LoVo (cell line): ENCODE results near the gene ABCB11.
"Not testable (repeated sequence)": the region's sequence is repeated elsewhere in the genome, so short reads cannot be mapped to it uniquely, and the experiment has no call there.

ENCODE experiments used
- DNase-seq: peaks from one replicate; pipeline ENCODE4 v3.0.0-alpha.2; 2016; ENCODE audit warnings: low spot score

Gene ABCB11

DNA sequence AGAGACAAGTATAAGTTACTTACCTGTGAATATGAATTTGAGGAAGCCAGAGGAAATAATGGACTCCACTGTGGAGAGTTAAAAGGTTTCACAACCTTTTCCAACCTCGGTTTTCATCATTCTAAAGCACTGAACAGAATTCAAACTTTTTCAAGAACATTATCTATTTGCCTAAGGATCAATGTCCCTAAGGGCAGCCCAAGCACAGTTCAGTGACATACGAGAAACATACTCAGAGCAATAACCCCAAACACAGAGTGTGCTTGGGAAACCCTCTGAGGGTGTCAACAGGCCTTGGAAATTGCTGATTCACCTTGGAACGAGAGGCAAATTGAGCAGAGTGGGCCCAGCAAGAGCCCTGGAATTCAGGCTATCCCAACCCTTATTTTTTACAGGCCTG lies at the start of gene ABCB11:
Gene ABCB11, minus strand, starts transcription at position 123 of the 400 bp plus-strand sequence. CDS start 13,199 bp downstream, outside the sequence.
- no peak for DNase-seq

DNA sequence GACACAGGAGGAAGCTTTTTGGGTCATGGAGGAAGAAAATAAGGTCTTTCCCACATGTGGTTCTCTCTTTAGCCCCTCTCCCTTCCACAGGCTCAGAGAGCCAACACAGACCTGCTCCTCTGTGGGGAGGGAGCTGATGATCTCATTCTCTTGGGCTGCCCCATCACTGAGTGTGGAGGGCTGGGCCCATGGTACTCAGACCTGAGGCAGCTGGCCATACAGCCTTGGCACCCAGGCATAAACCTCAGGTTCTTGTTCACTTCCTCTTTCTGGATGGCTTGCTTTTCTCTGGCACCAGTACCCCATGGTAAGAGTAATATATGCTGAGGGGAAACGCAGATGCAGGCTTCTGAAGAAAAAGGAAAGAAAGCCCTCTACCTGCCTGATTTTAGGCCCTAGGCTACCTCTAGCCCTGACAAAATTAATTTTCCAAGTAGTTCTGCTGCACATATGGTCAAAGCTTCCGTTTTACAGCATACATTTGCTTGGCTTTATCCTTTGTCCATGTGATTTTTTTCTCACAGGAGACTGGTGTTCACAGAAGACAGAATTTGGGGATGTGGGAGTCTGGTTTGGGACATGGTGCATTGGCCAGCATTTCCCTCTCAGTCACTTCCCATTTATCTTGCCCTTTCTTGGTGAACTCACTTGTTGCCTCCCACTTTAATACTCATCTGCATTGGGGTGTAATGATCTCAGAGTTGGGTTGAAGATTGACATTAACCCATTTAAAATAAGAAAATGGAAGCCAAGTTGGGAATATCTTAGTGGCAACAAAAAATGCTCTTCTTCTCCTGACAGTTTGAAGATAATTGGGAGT lies 49.3 kb upstream of the ABCB11 start:
- DNase-seq: no peak

DNA sequence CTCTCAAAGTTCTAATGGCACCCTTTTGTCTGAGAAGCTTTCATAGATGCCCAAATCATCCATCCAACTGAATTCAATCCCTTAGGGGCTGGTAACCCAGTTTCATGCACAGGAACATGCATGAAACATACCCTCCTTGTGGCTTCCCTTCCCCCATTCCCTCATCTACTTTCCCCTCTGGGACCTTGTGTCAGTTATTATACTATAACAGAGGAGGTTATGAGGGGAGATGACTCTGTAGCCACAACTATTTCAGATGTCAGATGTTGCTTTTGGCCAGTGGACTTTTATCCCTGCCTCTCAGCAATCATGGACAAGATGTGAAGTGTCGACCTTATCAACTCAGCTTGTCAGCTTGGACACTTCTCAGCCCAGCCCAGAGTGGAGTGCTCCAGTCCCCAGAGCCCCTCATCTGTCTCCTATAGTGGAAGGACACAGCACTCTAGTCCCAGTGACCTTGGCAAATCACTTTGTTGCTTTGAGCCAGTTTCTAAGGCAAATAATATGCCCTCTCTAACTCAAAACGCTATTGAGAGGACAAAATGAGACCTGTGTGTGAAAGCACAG lies 46.6 kb upstream of the ABCB11 start:
- no peak for DNase-seq

DNA sequence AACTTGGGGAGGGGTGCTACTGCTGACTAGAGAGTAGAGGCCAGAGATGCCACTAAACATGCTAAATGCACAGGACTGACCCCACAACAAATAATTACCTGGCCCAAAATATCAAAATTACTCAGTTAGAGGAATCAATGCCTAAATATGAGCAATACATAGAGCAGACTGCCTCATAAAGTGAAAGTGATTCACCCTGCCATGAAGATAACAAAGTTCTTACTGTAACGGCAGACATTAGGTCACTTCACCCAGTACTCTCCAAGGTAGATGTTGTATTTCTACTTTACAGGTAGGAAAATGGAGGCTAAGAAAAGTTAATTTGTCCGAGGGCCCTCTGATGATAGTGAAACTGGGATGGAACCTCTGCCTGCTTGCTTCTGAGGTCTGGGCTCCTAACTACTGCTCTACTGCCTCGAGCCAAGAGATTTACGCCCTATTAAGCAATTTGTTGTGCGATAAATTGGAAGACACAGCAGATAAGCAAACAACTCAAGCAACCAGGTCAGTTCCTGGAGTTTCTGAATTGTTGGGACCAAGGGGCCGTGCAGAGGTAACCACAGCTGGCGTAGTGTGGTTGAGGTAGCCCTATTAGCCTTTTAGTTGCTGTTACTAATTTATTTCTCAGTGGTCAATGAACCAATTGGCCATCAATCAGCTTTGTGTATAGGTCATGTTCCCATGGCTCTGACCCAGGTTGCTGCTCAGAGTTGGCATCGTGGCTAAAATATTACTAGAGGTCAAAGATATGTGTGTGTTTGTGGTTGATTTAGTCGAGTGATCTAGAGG lies 43.0 kb upstream of the ABCB11 start:
- no peak for DNase-seq

DNA sequence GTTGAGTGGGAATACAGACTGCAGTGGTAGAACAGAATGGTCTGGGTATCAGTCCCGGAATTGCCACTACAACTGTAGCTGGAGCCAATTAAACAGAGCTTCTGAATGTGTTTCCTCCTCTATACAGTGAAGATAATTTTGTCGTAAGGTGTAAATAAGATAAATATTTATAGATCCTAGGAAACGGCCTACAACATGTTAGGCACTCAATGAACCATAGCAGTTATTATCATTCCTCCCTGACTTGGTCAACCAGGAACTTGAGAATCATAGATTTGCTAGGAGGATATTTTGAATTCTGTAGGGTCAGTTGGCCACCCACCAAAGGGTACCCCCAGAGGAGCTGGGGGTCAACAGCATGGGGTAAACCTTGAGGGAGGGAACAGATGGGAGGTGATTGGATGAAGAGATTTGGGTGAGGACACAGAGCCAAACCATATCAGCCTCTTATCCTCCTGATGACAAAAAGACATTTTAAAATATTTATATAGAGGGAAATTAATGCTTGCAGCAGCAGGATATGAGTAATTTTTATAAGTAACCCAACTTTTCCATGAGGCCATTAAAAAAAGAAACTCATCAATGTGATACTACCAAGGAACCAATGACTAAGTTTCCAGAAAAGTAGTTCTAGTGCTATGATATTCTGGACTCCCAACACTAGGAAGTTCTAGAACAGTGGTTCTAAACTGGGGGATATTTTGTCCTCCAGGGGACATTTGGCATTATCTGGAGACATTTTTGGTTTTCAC lies 42.3 kb upstream of the ABCB11 start:
- DNase-seq: no peak

DNA sequence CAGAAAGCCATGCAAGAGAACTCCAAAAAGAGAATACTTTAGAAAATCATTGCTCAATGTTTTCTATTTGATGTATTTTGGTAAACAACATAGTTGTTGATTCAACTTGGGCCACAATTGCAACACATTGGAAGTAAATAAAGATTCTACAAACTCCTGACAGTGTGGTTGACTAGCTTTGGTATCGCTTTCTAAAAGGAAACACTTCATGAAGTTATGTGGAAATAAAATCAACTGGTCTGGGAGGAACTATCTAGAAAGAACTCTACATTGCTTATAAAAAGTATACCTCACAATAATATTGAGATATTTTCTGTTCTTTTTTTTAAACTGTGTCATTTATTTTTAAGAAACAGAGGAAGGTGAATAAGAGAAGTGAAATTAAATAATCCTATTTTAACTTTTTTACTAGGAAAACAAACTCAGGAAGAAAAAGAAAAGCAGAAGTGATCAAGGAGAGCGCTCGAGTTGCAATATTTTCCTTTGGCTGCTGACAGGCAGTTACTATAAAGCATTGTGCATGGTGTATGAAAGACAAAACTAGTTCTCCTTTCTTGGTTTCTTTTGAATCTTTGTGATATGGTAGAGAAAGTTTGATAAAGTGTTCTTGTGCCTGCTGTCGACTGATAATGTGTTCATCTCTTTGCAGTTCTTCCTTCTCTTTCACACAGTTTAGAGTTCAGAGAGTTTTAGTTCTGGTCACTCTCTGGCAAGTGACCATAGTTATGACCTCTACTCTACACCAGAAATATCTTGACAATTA lies 41.2 kb upstream of the ABCB11 start:
- no peak for DNase-seq

DNA sequence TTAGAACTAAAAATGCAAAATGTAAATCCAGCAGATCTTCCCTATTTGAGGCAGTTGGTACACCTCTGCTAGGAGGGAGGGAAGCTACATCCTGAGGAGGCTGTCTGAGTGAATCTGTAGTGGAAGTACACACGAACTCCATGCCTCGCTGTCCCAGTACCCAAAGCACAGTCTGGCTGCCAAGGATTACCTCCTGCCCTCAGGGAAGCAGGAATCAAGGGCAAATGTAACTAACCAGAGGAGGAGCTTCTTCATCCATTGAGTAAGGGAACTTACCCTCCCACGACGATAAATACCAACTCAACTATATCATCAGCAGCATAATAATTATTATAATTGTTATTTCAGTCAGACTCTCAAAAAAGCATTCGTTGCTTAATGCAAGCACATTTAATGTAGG lies 40.3 kb upstream of the ABCB11 start:
- DNase-seq: no peak

DNA sequence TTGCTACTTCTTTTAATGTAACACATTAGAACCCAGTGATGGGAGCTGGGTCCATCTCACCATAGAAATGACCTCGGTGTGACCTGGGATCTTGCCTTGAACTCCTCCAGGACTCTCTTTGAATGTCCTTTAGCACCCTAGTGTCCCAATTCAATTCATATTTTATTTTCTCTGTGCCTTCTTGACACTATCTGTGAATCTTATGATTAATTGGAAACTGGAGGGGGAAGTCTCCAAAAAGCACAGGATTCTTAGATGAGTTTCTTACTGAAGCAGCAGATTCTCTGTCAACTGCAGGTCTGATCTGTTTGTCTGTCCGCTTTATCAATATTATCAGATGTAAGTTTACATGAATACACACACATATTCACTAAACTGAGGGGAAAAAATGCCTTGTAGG lies 38.7 kb upstream of the ABCB11 start:
- DNase-seq: no peak

DNA sequence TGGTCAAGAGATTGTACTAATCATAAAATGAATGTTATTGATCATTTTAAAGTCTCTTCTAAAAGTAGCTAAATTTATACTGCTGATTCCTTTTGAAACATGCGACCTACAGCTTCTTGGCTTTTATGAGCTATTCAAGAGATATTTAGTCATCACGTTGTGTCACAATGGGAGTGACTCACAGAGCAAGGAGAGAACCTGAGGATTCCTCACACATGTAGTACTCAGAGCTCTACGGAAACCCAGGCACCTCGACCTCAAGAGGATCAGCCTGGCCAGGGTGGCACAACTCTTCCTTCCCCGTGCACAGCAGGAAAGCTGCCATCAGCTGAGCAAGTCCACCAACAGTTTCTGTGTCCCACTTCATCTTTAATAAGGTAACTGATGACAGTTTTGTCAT lies 38.2 kb upstream of the ABCB11 start, which contains the start of gene DHRS9:
Gene DHRS9, plus strand, starts transcription at position 223 of the 400 bp plus-strand sequence. CDS start 12,019 bp downstream, outside the sequence.
- peak; percentile 76 for DNase-seq

DNA sequence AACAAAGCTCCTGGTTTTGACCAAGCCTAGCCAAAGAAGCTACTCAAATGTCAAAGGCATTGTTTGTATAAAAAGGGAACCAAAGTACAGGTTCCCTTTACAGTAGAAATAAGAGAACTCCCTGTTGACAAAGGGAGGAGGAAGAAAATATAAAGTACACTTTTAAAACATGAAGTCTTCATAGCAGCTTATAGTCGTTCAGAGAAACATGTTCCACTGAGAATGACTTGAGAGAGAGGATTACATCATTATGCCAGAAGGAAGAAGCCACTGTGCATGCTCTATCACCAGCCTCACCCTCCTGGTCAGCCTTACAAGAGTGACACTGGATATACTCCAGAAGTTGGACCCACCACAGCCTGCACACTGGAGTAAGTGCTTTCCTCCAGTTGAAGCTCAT lies 35.8 kb upstream of the ABCB11 start:
- no peak for DNase-seq

DNA sequence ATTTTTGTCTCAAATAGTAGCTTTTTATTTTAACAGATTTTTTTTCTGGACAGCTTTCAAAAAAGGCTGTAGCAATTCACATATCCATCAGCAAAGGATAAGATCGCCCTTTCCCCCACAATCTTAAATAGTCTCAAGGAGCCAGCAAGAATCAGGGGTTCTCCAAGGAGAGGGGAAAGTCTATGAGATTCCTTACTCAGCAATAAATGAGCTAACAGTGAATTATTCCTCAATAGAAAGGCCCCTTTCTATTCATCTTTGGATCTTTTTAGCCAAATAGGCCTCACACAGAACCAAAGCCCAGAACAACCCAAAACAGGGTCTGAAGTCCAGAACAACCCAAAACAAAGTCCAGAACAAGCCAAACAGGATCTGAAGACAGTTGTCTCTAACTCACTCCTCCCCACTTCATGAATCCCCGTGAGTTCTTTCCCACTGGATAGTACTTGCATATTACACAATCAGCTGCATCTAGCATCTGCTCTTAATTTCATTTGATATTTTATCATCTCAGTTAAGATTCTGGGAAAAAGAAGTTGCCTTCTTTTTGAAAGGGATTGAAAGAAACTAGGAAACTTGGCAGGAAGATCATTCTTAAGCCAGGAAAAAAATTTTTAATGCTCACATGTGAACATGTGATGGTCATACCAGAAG lies 34.9 kb upstream of the ABCB11 start:
- no peak for DNase-seq

DNA sequence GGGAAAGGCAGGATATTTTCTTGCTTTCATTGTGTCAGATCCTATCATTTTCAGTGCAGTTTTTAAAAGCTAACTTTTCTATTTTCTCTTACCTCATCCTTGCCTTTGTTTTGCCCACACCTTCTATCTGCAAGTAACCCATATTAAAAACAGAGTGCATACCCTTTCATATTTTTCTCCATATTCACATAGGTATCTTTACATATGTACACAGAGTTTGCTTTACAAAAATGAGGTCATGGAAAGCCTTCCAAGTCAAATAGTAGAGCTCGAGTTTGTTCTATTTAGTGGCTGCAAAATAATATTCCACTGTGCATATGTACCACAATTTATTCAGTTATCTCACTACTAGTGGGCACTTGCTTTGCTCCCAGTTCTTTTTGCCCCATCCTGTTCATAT lies 34.3 kb upstream of the ABCB11 start:
- DNase-seq: no peak

DNA sequence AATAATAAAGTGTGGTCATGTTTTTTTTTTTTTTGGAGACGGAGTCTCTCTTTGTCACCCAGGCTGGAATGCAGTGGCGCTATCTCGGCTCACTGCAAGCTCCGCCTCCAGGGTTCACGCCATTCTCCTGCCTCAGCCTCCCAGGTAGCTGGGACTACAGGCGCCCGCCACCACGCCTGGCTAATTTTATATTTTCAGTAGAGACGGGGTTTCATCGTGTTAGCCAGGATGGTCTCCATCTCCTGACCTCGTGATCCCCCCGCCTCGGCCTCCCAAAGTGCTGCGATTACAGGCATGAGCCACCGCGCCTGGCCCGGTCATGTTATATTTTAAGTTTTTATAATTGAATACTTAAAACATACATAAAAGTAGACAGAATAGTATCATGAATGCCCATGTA lies 33.1 kb upstream of the ABCB11 start:
- not testable (repeated sequence) for DNase-seq

DNA sequence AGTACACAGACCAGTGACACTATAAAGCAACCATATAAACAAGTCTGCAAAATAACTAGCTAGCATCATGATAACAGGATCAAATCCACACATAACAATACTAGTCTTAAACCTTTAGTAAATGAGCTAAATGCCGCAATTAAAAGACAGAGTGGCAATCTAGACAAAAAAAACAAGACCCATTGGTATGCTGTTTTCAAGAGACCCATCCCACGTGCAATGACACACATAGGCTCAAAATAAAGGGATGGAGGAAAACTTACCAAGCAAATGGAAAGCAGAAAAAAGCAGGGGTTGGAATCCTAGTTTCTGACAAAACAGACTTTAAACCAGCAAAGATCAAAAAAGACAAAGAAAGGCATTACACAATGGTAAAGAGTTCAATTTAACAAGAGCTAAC lies 23.5 kb upstream of the ABCB11 start:
- DNase-seq: not testable (repeated sequence)

DNA sequence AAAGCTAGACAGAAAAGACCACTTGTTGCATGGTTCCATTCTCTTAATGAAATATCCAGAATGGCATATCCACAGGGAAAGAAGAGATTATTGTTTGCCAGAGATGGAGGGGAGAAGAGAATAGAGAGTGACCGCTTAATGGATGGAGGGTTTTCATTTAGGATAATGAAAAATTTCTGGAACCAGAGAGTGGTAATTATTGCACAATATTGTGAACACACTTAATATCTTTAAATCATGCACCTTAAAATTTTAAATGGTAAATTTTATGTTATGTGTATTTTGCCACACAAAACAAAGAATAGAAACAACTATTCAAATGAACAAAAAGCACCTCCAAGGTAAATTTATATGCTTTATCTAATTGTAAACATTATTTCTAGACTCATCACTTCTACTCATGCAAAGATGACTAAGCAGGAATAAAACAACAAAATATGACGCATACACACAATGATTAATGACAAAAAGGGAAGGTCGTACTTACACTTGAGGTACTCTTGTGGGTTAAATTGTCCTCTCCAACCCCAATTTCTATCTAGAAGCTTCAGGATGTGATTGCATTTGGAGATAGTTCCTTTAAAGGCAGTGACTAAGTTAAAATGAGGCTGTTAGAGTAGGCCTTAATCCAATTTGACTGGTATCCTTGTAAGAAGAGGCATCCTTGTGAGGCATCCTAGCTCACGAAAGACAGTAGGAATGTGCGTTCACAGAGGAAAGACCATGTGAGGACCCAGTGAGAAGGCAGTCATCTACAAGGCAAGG lies 19.5 kb upstream of the ABCB11 start:
- no peak for DNase-seq

DNA sequence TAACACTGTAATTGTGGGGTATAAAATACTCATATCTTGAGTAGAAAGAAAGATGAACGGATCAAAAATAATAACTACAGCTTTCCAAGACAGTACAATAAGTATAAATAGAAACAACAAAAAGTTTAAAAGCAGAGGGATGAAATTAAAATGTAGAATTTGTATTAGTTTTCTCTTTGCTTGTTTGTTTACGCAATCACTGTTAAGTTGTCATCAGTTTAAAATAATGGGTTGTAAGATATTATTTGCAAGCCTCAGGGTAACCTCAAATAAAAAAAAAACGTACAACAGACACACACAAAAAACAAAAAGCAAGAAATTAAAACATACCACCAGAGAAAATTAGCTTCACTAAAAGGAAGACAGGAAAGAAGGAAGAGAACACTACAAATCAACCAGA lies 18.0 kb upstream of the ABCB11 start:
- no peak for DNase-seq

DNA sequence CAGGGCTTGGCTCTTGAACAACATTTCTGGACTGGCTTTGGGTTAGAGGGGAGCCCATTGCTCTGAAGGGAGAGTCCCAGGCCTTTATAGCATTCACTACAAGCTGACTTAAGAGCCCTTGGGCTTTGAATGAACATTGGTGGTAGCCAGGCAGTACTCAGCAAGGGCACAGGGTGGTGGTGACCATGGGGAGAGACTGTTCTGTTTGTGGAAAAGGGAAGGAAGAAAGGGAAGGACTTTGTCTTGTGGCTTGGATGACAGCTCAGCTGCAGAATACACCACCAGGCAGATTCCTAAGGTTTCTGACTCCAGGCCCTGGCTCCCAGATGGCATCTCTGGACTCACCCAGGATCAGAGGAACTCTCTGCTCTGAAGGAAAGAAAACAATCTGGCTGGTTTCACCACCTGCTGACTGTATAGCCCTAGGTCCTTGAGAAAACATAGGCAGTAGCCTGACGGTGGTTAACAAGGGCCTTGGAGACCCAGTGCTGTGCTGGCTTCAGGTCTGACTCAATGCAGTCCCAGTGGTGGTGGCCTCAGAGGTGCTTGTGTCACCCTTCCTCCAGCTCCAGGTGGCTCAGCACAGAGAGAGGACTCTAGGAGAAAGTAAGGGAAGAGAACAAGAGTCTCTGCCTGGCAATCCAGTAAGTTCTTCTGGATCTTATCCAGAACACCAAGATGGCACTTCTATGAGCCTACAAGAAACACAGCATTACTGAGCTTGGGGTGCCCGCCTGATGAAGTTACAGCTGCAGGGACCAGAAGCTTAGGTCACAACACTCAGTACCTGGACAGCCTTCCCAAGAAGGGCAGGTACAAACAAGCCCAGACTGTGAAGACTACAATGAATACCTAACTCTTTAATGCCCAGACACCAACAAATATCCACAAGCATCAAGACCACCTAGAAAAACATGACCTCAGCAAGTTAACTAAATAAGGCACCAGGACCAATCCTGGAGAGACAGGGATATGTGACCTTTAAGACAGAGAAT lies 16.4 kb upstream of the ABCB11 start:
- DNase-seq: no peak

DNA sequence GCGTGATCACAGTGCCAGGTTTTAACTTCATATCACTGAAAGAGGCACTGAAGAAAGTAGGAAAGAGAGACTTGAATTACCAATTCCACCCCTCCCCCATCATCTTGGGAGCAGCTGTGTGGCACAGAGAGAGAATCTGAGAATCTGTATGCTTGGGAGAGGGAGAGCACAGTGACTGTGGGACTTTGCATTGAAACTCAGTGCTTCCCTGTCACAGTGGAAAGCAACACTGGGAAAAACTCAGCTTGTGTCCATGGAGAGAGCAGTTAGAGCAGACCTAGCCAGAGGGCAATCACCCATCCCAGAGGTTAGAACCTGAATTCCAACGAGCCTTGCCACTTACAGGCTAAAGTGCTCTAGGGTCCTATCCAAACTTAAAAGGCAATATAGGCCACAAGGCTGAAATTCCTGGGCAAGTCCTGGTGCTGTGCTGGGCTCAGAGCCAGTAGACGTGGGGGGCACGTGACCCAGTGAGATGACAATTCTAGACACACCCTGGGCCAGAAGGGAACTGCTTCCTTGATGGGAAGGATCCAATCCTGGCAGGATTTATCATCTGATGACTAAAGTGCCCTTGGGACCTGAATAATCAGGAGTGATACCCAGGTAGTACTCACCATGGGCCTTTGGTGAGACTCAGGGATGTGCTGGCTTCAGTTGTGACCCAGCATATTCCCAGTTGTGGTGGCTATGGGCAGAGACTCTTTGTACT lies 15.5 kb upstream of the ABCB11 start:
- DNase-seq: peak; percentile 64
